HL-60 (cell line): ENCODE results near the gene ARHGAP26.

Experiments used
- DNase-seq, 2 experiments: peaks; one replicate each; pipeline ENCODE4 v3.0.0-alpha.2; 2010 to 2020; ENCODE audit warnings: low read depth in 1 of 2, low spot score in 1 of 2
- H3K27ac ChIP-seq: fragments of 250-450 bp; sonication (Bioruptor Pico); replicated peaks from 2 replicates; pipeline ENCODE4 v1.5.1; 2020; ENCODE audit warnings: mild to moderate bottlenecking, moderate library complexity
- H3K27me3 ChIP-seq: fragments of 250-450 bp; sonication (Bioruptor Pico); 2 replicates; pipeline ENCODE4 v1.5.1; 2021; ENCODE audit warnings: mild to moderate bottlenecking, moderate library complexity; ENCODE audit not compliant: insufficient read depth, poor library complexity, severe bottlenecking
- H3K4me3 ChIP-seq: replicated peaks from 2 replicates; pipeline ENCODE4 v1.5.1; 2011; ENCODE audit warnings: mild to moderate bottlenecking, control low read depth, low read length; ENCODE audit not compliant: insufficient read depth
- CTCF ChIP-seq: IDR thresholded peaks from one replicate; pipeline ENCODE4 v1.5.1; 2011; ENCODE audit warnings: low read length, control low read depth, inconsistent platforms; ENCODE audit not compliant: insufficient read depth
- GABPA ChIP-seq: IDR thresholded peaks from 2 replicates; pipeline ENCODE4 v1.6.1; 2012; ENCODE audit warnings: low read depth
- POLR2AphosphoS5 ChIP-seq: IDR thresholded peaks from 2 replicates; pipeline ENCODE4 v1.6.1; 2012; ENCODE audit warnings: low read depth
- SPI1 ChIP-seq: IDR thresholded peaks from 2 replicates; pipeline ENCODE4 v1.6.1; 2012; ENCODE audit warnings: low read depth, mild to moderate bottlenecking, borderline replicate concordance
- TF ChIP-seq, protein P1 (sequence below): IDR thresholded peaks from 2 replicates; pipeline ENCODE4 v1.6.1; 2012; ENCODE audit warnings: low read depth; ENCODE audit not compliant: insufficient replicate concordance

Gene ARHGAP26

GRCh38 chr5:143239882-143240518 lies 469.8 kb downstream of the ARHGAP26 start:
- Histone ChIP-seq H3K4me3 (no peak overlapping the region), H3K27me3 (no peaks in the 10 kb centered on the region), H3K27ac (no peak overlapping the region)
- no peak for DNase-seq
- TF ChIP-seq GABPA (no peak), POLR2AphosphoS5 (no peak), CTCF (no peak), SPI1 (no peak)
- TF ChIP-seq, protein P1, sequence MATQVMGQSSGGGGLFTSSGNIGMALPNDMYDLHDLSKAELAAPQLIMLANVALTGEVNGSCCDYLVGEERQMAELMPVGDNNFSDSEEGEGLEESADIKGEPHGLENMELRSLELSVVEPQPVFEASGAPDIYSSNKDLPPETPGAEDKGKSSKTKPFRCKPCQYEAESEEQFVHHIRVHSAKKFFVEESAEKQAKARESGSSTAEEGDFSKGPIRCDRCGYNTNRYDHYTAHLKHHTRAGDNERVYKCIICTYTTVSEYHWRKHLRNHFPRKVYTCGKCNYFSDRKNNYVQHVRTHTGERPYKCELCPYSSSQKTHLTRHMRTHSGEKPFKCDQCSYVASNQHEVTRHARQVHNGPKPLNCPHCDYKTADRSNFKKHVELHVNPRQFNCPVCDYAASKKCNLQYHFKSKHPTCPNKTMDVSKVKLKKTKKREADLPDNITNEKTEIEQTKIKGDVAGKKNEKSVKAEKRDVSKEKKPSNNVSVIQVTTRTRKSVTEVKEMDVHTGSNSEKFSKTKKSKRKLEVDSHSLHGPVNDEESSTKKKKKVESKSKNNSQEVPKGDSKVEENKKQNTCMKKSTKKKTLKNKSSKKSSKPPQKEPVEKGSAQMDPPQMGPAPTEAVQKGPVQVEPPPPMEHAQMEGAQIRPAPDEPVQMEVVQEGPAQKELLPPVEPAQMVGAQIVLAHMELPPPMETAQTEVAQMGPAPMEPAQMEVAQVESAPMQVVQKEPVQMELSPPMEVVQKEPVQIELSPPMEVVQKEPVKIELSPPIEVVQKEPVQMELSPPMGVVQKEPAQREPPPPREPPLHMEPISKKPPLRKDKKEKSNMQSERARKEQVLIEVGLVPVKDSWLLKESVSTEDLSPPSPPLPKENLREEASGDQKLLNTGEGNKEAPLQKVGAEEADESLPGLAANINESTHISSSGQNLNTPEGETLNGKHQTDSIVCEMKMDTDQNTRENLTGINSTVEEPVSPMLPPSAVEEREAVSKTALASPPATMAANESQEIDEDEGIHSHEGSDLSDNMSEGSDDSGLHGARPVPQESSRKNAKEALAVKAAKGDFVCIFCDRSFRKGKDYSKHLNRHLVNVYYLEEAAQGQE: no peak

DNA sequence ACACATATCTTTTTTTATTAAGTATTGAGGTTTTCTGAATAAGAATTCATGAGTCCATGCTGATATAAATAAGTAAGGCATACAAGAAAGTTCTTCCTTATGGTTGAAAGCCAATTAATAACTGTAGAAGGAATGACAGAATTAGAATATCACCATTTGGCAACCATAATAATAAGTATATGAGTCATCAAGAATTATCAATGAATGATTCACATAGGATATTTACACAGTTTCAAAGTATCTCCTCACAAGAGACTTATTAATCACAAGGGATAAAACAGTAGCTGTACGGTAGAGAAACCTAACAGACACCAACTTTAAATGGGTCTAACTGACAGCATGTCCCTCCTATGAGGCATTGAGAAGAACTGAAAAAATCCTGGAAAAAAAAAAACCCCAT lies 471.7 kb downstream of the ARHGAP26 start:
- TF ChIP-seq CTCF: no peak
- TF ChIP-seq GABPA: no peak
- Histone ChIP-seq H3K4me3 (no peak overlapping the region), H3K27me3 (no peaks in the 10 kb centered on the region), H3K27ac (no peak overlapping the region)
- no peak for DNase-seq

DNA sequence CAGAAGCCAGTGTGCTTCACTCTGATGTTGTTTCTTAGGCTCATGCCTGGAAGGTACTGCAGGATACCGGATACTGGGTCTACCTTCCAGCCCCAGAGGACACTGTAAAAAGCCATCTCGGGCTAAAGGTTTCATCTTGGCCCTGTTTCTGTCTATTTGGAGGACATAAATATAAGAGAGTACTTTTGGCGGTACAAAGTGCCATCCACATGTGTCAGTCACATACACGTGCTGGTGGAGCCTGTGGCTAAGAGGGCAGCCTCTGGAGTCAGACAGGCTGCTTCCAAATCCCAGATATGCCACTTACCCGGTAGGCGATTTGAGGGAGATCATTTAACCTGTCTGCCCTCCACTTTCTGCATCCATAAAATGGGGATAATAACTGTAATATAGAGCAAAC lies 472.9 kb downstream of the ARHGAP26 start:
- no peak overlapping the region for H3K4me3 ChIP-seq
- TF ChIP-seq POLR2AphosphoS5: no peak
- TF ChIP-seq, protein P1: no peak
- H3K27ac ChIP-seq: no peak overlapping the region
- no peak for DNase-seq
- H3K27me3 ChIP-seq: no peaks in the 10 kb centered on the region

DNA sequence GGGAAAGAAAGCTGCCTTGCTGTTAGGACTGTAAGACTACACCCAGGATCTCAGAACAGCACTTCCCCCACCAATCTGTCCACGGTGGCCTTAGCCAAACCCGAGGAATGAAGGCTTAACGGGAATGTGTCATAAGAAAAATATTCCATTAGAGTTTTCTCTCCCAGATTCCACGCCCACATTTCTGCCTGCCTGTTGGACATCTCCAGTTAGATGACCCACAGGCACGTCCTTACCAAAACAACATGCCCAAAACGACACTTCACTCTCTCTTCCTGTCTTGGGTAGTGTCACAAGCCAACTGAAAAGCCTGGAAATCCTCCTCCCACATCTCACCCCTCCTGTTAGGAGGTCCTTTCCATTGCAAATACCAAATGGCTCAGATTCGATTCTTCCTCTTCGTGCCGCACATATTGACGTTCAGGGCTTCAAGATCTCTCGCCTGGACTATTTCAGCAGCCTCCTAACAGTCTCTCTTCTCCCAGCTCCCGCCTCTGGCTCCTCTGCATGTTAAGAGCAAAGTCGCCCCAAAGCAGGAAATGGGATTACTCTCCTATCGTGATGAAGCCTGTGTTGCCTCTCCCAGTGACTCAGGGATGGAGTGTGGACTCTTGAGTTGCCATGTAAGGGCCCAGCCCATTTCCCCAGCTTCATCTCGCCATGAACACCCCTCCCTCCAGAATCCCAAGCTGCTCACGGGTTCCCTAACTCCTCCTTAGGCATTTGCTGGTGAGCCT lies 474.0 kb downstream of the ARHGAP26 start:
- TF ChIP-seq GABPA: no peak
- TF ChIP-seq, protein P1: no peak
- TF ChIP-seq SPI1: no peak
- no peak for TF ChIP-seq CTCF
- TF ChIP-seq POLR2AphosphoS5: no peak
- Histone ChIP-seq H3K27me3 (no peaks in the 10 kb centered on the region), H3K27ac (no peak overlapping the region), H3K4me3 (no peak overlapping the region)
- no peak for DNase-seq
